DOHH2 (cell line): ENCODE results near the gene SPTLC1.
"Not testable (repeated sequence)": the region's sequence is repeated elsewhere in the genome, so short reads cannot be mapped to it uniquely, and the experiment has no call there.

Source experiments
- H3F3A ChIP-seq: fragments of 200-600 bp; sonication (generic), shearing (Covaris generic); 2 replicates; pipeline ENCODE4 v1.6.0; 2016; ENCODE audit warnings: antibody characterized with exemption, mild to moderate bottlenecking; ENCODE audit not compliant: control insufficient read depth, insufficient read depth
- H3K27ac ChIP-seq: fragments of 200-600 bp; sonication (generic); 2 replicates; pipeline ENCODE4 v1.5.1; 2014; ENCODE audit warnings: low read depth, mild to moderate bottlenecking, low read length, moderate library complexity
- H3K27me3 ChIP-seq: fragments of 200-600 bp; sonication (generic); 2 replicates; pipeline ENCODE4 v1.6.1; 2014; ENCODE audit warnings: mild to moderate bottlenecking, low read length, mixed read lengths; ENCODE audit not compliant: control insufficient read depth
- H3K36me3 ChIP-seq: fragments of 200-600 bp; sonication (generic); 2 replicates; pipeline ENCODE4 v1.6.1; 2014; ENCODE audit warnings: mild to moderate bottlenecking, low read length, moderate library complexity, mixed read lengths; ENCODE audit not compliant: control insufficient read depth
- H3K4me1 ChIP-seq: fragments of 200-600 bp; sonication (generic); 2 replicates; pipeline ENCODE4 v1.6.1; 2014; ENCODE audit warnings: mild to moderate bottlenecking, low read length, mixed read lengths; ENCODE audit not compliant: control insufficient read depth
- H3K4me2 ChIP-seq: fragments of 200-600 bp; sonication (generic); 2 replicates; pipeline ENCODE4 v1.6.0; 2014; ENCODE audit warnings: mild to moderate bottlenecking, low read length, moderate library complexity
- H3K4me3 ChIP-seq: fragments of 200-600 bp; sonication (generic); 2 replicates; pipeline ENCODE4 v1.5.1; 2014; ENCODE audit warnings: mild to moderate bottlenecking, low read length, mixed read lengths
- H3K79me2 ChIP-seq: fragments of 200-600 bp; sonication (generic); 2 replicates; pipeline ENCODE4 v1.6.1; 2014; ENCODE audit warnings: mild to moderate bottlenecking, low read length, mixed read lengths; ENCODE audit not compliant: control insufficient read depth
- H3K9me2 ChIP-seq: fragments of 200-600 bp; sonication (generic); replicated peaks from 2 replicates; pipeline ENCODE4 v1.6.1; 2014; ENCODE audit warnings: mild to moderate bottlenecking, low read length, mixed read lengths; ENCODE audit not compliant: control insufficient read depth
- H3K9me3 ChIP-seq: fragments of 200-600 bp; sonication (generic); 2 replicates; pipeline ENCODE4 v1.6.1; 2014; ENCODE audit warnings: antibody characterized with exemption, low read length, mixed read lengths; ENCODE audit not compliant: control insufficient read depth, insufficient read depth
- H4K20me1 ChIP-seq: fragments of 200-600 bp; sonication (generic); 2 replicates; pipeline ENCODE4 v1.6.0; 2014; ENCODE audit warnings: low read depth, mild to moderate bottlenecking, antibody characterized with exemption, low read length, moderate library complexity; ENCODE audit not compliant: control insufficient read depth, insufficient read depth
- CTCF ChIP-seq: fragments of 200-600 bp; sonication (generic); IDR thresholded peaks from one replicate; pipeline ENCODE4 v1.5.1; 2014; ENCODE audit warnings: antibody characterized with exemption, mild to moderate bottlenecking, low read depth, low read length; ENCODE audit not compliant: poor library complexity, severe bottlenecking
- EZH2phosphoT487 ChIP-seq: fragments of 200-600 bp; sonication (generic); IDR thresholded peaks from 2 replicates; pipeline ENCODE4 v1.6.1; 2017; ENCODE audit warnings: borderline replicate concordance, mild to moderate bottlenecking, antibody characterized with exemption, low read length, moderate library complexity, mixed read lengths

Gene SPTLC1

DNA sequence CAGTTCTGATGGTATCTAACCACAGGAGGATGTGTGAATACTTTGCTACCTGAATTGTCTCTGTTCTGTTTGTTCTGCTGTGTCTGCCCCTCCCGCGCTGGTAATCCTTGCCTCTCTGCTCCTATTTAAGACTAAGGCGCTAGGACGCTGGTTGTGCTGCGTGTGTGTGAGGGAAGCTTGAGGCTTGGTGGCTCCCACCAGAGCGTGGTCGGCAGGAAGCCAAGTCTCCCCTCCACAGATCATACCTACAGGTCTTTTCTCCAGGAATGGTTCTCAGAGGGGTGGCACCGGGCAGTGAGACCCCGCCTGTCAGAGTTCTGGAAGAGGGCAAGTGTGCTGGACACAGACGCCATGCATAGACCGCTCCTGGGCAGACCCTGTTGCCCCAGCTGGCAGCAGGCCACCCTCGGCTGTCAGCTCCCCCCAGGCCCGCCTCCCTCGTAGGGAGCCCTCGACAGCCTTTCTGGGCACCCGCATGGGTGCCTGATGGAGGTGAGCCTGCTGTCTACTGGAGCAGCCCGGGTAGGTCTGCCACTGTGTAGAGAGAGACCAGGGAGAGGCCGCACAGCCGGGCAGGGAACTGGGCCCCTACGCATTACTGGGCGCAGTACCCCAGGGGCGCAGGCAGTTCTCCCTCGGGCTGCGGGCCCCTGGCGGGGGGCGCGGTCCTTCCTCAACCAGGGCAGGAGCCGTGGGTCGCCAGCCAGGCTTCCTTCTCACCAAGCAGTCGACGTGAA is 111.7 kb downstream of the SPTLC1 start:
- Histone ChIP-seq H3K27me3 (0 out of 2 replicates have a peak, but pooled peaks cover 2% of the 10 kb centered on the region), H3F3A (no peaks in the 10 kb centered on the region), H3K4me3 (no peak overlapping the region), H3K9me2 (no peaks in the 10 kb centered on the region), H3K4me1 (no peaks in the 10 kb centered on the region), H3K9me3 (no peaks in the 10 kb centered on the region), H3K27ac (no peak overlapping the region), H4K20me1 (no peaks in the 10 kb centered on the region), H3K79me2 (no peaks in the 10 kb centered on the region), H3K4me2 (no peak overlapping the region), H3K36me3 (no peaks in the 10 kb centered on the region)
- TF ChIP-seq EZH2phosphoT487 = no peak

DNA sequence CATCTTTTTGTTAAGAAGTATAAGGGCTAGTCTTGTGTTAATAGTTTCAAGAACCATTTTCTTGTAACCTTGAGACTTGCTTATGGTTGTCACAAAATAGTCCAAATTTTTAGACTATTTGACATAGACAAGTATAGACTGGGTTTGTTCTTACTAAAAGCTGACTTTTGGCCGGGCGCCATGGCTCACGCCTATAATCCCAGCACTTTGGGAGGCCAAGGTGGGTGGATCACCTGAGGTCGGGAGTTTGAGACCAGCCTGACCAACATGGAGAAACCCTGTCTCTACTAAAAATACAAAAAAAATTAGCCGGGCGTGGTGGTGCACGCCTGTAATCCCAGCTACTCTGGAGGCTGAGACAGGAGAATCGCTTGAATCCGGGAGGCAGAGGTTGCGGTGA is 113.3 kb downstream of the SPTLC1 start:
- not testable (repeated sequence) for H3F3A ChIP-seq, H3K4me1 ChIP-seq, H3K27me3 ChIP-seq, H3K9me2 ChIP-seq, H3K79me2 ChIP-seq, H3K36me3 ChIP-seq, H3K27ac ChIP-seq, H4K20me1 ChIP-seq, H3K4me2 ChIP-seq, H3K4me3 ChIP-seq, H3K9me3 ChIP-seq

- no peaks in the 10 kb centered on the region for H3F3A ChIP-seq
- H3K4me2 ChIP-seq = no peak overlapping the region
- TF ChIP-seq CTCF (no peak), EZH2phosphoT487 (no peak)
- no peak overlapping the region for H3K27ac ChIP-seq
- H3K27me3 ChIP-seq = 0 out of 2 replicates have a peak, but pooled peaks cover 2% of the 10 kb centered on the region
- no peaks in the 10 kb centered on the region for H3K4me1 ChIP-seq
- H3K4me3 ChIP-seq = no peak overlapping the region
- H3K9me2 ChIP-seq = no peaks in the 10 kb centered on the region
- no peaks in the 10 kb centered on the region for H4K20me1 ChIP-seq
- no peaks in the 10 kb centered on the region for H3K79me2 ChIP-seq
- H3K9me3 ChIP-seq = no peaks in the 10 kb centered on the region
- H3K36me3 ChIP-seq = no peaks in the 10 kb centered on the region
Observed at GRCh38 chr9:92001244-92001643, 114.0 kb downstream of the SPTLC1 start.

- H3K9me2 ChIP-seq = no peaks in the 10 kb centered on the region
- H3K79me2 ChIP-seq = no peaks in the 10 kb centered on the region
- H3K4me3 ChIP-seq = no peak overlapping the region
- H4K20me1 ChIP-seq = no peaks in the 10 kb centered on the region
- H3K27ac ChIP-seq = no peak overlapping the region
- H3K36me3 ChIP-seq = no peaks in the 10 kb centered on the region
- no peak overlapping the region for H3K4me2 ChIP-seq
- H3F3A ChIP-seq = no peaks in the 10 kb centered on the region
- H3K27me3 ChIP-seq = peaks cover 11% of the 10 kb centered on the region; the same call in 1 of the 2 replicates
- no peaks in the 10 kb centered on the region for H3K9me3 ChIP-seq
- no peak for TF ChIP-seq CTCF
- TF ChIP-seq EZH2phosphoT487 = no peak
- no peaks in the 10 kb centered on the region for H3K4me1 ChIP-seq
Observed at GRCh38 chr9:91995000-91995655, 120.1 kb downstream of the SPTLC1 start.
